Panc1 (cell line): Measurements from ENCODE around the gene MAF. TPM values are rescaled to one million over a fixed set of nuclear protein-coding genes. Genes with fewer than 3 reads are reported as not detected.

ENCODE experiments used
- ATAC-seq: fragments of 200-7000 bp; cut with Tn5 transposase; 2 replicates; pipeline ENCODE4 v1.9.1; 2020; ENCODE audit warnings: mild to moderate bottlenecking, moderate library complexity
- BruUV-seq: library from RNA; stranded (reverse); fragments of 400-500 nt; replicated peaks from 2 replicates; lab custom pipeline; 2021; lab: Mats Ljungman, UMichigan
- CTCF ChIA-PET: fragments of 300-600 bp; sonication (Branson Sonifier 250); formaldehyde crosslinking; loops from one replicate; lab custom pipeline; 2022; ENCODE audit warnings: antibody characterized with exemption; lab: Charles Lee
- POLR2A ChIA-PET: fragments of 300-600 bp; sonication (Branson Sonifier 250); formaldehyde crosslinking; loops from one replicate; lab custom pipeline; 2022; ENCODE audit warnings: antibody characterized with exemption; lab: Charles Lee
- DNase-seq: peaks from one replicate; pipeline ENCODE4 v3.0.0-alpha.2; 2010; ENCODE audit warnings: low read depth, low spot score
- H3K27ac ChIP-seq: 2 replicates; pipeline ENCODE4 v1.5.1; 2011; ENCODE audit warnings: mild to moderate bottlenecking, low read length, inconsistent platforms
- H3K27me3 ChIP-seq: fragments of 200-500 bp; sonication (Bioruptor generic); 2 replicates; pipeline ENCODE4 v1.6.0; 2014; ENCODE audit warnings: low read length, inconsistent platforms; ENCODE audit not compliant: control insufficient read depth, insufficient read depth
- H3K36me3 ChIP-seq: fragments of 200-500 bp; sonication (Bioruptor generic); 2 replicates; pipeline ENCODE4 v1.5.1; 2014; ENCODE audit warnings: inconsistent platforms, mild to moderate bottlenecking, low read length, moderate library complexity; ENCODE audit not compliant: control insufficient read depth, insufficient read depth
- H3K4me1 ChIP-seq: 2 replicates; pipeline ENCODE4 v1.5.1; 2011; ENCODE audit warnings: inconsistent platforms, mild to moderate bottlenecking, low read length, moderate library complexity; ENCODE audit not compliant: control insufficient read depth, insufficient read depth
- H3K4me3 ChIP-seq, 2 experiments: 2 replicates each; pipeline ENCODE4 v1.5.1; 2011 to 2012; ENCODE audit warnings: low read depth in 2 of 2, low read length in 2 of 2, mild to moderate bottlenecking in 2 of 2, inconsistent platforms in 1 of 2, moderate library complexity in 1 of 2
- H3K9me3 ChIP-seq: fragments of 200-500 bp; sonication (Bioruptor generic); 2 replicates; pipeline ENCODE4 v1.5.1; 2014; ENCODE audit warnings: low read depth, mild to moderate bottlenecking, inconsistent platforms, low read length, moderate library complexity; ENCODE audit not compliant: control insufficient read depth, insufficient read depth
- POLR2AphosphoS5 ChIP-seq: IDR thresholded peaks from 2 replicates; pipeline ENCODE4 v1.6.1; 2012; ENCODE audit warnings: mild to moderate bottlenecking, low read depth, low read length, moderate library complexity
- SIN3A ChIP-seq: IDR thresholded peaks from 2 replicates; pipeline ENCODE4 v1.6.1; 2012; ENCODE audit warnings: low read depth, mild to moderate bottlenecking, low read length, moderate library complexity, borderline replicate concordance; ENCODE audit not compliant: insufficient read depth
- TCF7L2 ChIP-seq: IDR thresholded peaks from 2 replicates; pipeline ENCODE4 v1.6.1; 2011; ENCODE audit warnings: mild to moderate bottlenecking, low read depth, low read length, inconsistent platforms
- in situ Hi-C: cut with HindIII; loops from 2 replicates; pipeline ENCODE4 v1.10.0; 2016; ENCODE audit warnings: low sequenced_read_pairs, low pct_unique_long_range_greater_than_20kb
- intact Hi-C: fragments of 100-400 bp; cut with micrococcal nuclease; formaldehyde crosslinking; loops from one replicate; pipeline ENCODE4 v1.10.0; 2022; ENCODE audit not compliant: unreplicated experiment
- total RNA-seq: library from RNA; stranded (reverse); gene quantifications from one replicate; pipeline ENCODE4 v1.2.1, GENCODE V29; 2021; ENCODE audit not compliant: unreplicated experiment
- TF ChIP-seq, protein P1 (sequence below), 2 experiments: IDR thresholded peaks; 2 replicates each; pipeline ENCODE4 v1.6.1; 2011 to 2012; ENCODE audit warnings: low read depth in 2 of 2, control low read depth in 1 of 2, low read length in 1 of 2, mild to moderate bottlenecking in 1 of 2, moderate library complexity in 1 of 2; ENCODE audit not compliant: insufficient read depth in 1 of 2
- TF ChIP-seq, protein P2 (sequence below): fragments of 450-650 bp; IDR thresholded peaks from 2 replicates; pipeline ENCODE4 v1.5.1; 2017; ENCODE audit warnings: mild to moderate bottlenecking

The MAF gene
- total RNA-seq, 1 experiment from 2014 or later = 0.46 TPM

DNA sequence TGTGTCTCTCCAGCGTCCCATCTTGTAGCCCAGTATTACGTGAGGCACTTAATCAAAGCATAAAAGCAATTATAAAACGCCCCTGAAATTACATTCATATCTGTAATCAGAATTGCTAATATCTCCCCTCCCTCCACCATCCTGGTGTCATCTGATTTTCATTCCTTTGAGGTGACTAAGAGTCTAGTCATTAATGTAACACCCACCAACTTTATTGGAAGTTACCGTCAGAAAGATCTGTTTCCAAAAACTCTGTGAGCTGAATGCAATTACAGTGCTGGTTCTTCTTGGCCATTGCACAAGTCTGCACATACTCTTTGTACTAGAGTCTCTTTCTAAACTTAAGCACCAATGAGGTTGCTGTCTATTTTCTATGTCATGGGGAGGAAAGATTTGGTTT lies 12.5 kb upstream of the MAF start:
- intact Hi-C loops (no loop called here), in situ Hi-C loops (no loop called here)
- Histone ChIP-seq H3K27me3 (no peaks in the 10 kb centered on the region), H3K36me3 (no peaks in the 10 kb centered on the region), H3K9me3 (no peaks in the 10 kb centered on the region), H3K27ac (no peak overlapping the region), H3K4me3 (no peak overlapping the region), H3K4me1 (no peaks in the 10 kb centered on the region)
- DNase-seq (no peak), ATAC-seq (no peak)
- BruUV-seq = no TSS peak
- TF ChIP-seq, protein P1, sequence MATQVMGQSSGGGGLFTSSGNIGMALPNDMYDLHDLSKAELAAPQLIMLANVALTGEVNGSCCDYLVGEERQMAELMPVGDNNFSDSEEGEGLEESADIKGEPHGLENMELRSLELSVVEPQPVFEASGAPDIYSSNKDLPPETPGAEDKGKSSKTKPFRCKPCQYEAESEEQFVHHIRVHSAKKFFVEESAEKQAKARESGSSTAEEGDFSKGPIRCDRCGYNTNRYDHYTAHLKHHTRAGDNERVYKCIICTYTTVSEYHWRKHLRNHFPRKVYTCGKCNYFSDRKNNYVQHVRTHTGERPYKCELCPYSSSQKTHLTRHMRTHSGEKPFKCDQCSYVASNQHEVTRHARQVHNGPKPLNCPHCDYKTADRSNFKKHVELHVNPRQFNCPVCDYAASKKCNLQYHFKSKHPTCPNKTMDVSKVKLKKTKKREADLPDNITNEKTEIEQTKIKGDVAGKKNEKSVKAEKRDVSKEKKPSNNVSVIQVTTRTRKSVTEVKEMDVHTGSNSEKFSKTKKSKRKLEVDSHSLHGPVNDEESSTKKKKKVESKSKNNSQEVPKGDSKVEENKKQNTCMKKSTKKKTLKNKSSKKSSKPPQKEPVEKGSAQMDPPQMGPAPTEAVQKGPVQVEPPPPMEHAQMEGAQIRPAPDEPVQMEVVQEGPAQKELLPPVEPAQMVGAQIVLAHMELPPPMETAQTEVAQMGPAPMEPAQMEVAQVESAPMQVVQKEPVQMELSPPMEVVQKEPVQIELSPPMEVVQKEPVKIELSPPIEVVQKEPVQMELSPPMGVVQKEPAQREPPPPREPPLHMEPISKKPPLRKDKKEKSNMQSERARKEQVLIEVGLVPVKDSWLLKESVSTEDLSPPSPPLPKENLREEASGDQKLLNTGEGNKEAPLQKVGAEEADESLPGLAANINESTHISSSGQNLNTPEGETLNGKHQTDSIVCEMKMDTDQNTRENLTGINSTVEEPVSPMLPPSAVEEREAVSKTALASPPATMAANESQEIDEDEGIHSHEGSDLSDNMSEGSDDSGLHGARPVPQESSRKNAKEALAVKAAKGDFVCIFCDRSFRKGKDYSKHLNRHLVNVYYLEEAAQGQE (IDR thresholded peaks at IDR 0.05; ENCODE audit: insufficient read depth in 1 of 2, low read depth in 2 of 2, low read length in 1 of 2) = no peak
- TF ChIP-seq SIN3A = no peak
- no peak for TF ChIP-seq TCF7L2
- TF ChIP-seq, protein P2, sequence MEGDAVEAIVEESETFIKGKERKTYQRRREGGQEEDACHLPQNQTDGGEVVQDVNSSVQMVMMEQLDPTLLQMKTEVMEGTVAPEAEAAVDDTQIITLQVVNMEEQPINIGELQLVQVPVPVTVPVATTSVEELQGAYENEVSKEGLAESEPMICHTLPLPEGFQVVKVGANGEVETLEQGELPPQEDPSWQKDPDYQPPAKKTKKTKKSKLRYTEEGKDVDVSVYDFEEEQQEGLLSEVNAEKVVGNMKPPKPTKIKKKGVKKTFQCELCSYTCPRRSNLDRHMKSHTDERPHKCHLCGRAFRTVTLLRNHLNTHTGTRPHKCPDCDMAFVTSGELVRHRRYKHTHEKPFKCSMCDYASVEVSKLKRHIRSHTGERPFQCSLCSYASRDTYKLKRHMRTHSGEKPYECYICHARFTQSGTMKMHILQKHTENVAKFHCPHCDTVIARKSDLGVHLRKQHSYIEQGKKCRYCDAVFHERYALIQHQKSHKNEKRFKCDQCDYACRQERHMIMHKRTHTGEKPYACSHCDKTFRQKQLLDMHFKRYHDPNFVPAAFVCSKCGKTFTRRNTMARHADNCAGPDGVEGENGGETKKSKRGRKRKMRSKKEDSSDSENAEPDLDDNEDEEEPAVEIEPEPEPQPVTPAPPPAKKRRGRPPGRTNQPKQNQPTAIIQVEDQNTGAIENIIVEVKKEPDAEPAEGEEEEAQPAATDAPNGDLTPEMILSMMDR = no peak
- no peak for TF ChIP-seq POLR2AphosphoS5
- CTCF ChIA-PET = no interaction called here
- POLR2A ChIA-PET = no interaction called here

DNA sequence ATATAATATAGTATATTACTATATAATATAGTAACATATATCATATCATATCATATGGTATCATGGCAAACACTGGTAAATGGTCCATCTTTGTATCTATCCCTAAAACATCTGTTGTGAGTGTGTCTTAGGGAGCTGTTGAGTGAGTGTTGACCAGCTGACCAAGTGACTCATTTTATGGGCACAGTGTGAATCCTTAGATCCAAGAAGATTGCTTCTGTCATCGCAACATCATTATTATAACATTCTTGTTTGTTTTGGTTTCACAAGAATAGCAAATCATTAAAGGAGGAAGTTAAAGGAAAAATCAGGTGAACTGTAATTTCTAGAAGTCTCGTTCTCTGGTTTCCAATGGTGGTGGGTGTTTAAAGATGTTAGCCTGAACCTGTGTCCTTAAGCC lies 11.7 kb upstream of the MAF start:
- intact Hi-C loops = no loop called here
- TF ChIP-seq SIN3A (no peak), TCF7L2 (no peak), POLR2AphosphoS5 (no peak)
- TF ChIP-seq, protein P2 = no peak
- TF ChIP-seq, protein P1 (IDR thresholded peaks at IDR 0.05; ENCODE audit: insufficient read depth in 1 of 2, low read depth in 2 of 2, low read length in 1 of 2) = no peak
- Histone ChIP-seq H3K36me3 (no peaks in the 10 kb centered on the region), H3K4me1 (no peaks in the 10 kb centered on the region), H3K9me3 (no peaks in the 10 kb centered on the region), H3K27me3 (no peaks in the 10 kb centered on the region), H3K4me3 (no peak overlapping the region), H3K27ac (no peak overlapping the region)
- ChIA-PET POLR2A (no interaction called here), CTCF (no interaction called here)
- no TSS peak for BruUV-seq
- in situ Hi-C loops = no loop called here
- no peak for ATAC-seq
- no peak for DNase-seq
